DOHH2 (cell line): ENCODE data around the gene CAV1.

Experiments used
- H3F3A ChIP-seq: fragments of 200-600 bp; sonication (generic), shearing (Covaris generic); 2 replicates; pipeline ENCODE4 v1.6.0; 2016; ENCODE audit warnings: antibody characterized with exemption, mild to moderate bottlenecking; ENCODE audit not compliant: control insufficient read depth, insufficient read depth
- H3K27ac ChIP-seq: fragments of 200-600 bp; sonication (generic); 2 replicates; pipeline ENCODE4 v1.5.1; 2014; ENCODE audit warnings: low read depth, mild to moderate bottlenecking, low read length, moderate library complexity
- H3K27me3 ChIP-seq: fragments of 200-600 bp; sonication (generic); 2 replicates; pipeline ENCODE4 v1.6.1; 2014; ENCODE audit warnings: mild to moderate bottlenecking, low read length, mixed read lengths; ENCODE audit not compliant: control insufficient read depth
- H3K36me3 ChIP-seq: fragments of 200-600 bp; sonication (generic); 2 replicates; pipeline ENCODE4 v1.6.1; 2014; ENCODE audit warnings: mild to moderate bottlenecking, low read length, moderate library complexity, mixed read lengths; ENCODE audit not compliant: control insufficient read depth
- H3K4me1 ChIP-seq: fragments of 200-600 bp; sonication (generic); 2 replicates; pipeline ENCODE4 v1.6.1; 2014; ENCODE audit warnings: mild to moderate bottlenecking, low read length, mixed read lengths; ENCODE audit not compliant: control insufficient read depth
- H3K4me2 ChIP-seq: fragments of 200-600 bp; sonication (generic); 2 replicates; pipeline ENCODE4 v1.6.0; 2014; ENCODE audit warnings: mild to moderate bottlenecking, low read length, moderate library complexity
- H3K4me3 ChIP-seq: fragments of 200-600 bp; sonication (generic); 2 replicates; pipeline ENCODE4 v1.5.1; 2014; ENCODE audit warnings: mild to moderate bottlenecking, low read length, mixed read lengths
- H3K79me2 ChIP-seq: fragments of 200-600 bp; sonication (generic); 2 replicates; pipeline ENCODE4 v1.6.1; 2014; ENCODE audit warnings: mild to moderate bottlenecking, low read length, mixed read lengths; ENCODE audit not compliant: control insufficient read depth
- H3K9me2 ChIP-seq: fragments of 200-600 bp; sonication (generic); replicated peaks from 2 replicates; pipeline ENCODE4 v1.6.1; 2014; ENCODE audit warnings: mild to moderate bottlenecking, low read length, mixed read lengths; ENCODE audit not compliant: control insufficient read depth
- H3K9me3 ChIP-seq: fragments of 200-600 bp; sonication (generic); 2 replicates; pipeline ENCODE4 v1.6.1; 2014; ENCODE audit warnings: antibody characterized with exemption, low read length, mixed read lengths; ENCODE audit not compliant: control insufficient read depth, insufficient read depth
- H4K20me1 ChIP-seq: fragments of 200-600 bp; sonication (generic); 2 replicates; pipeline ENCODE4 v1.6.0; 2014; ENCODE audit warnings: low read depth, mild to moderate bottlenecking, antibody characterized with exemption, low read length, moderate library complexity; ENCODE audit not compliant: control insufficient read depth, insufficient read depth
- CTCF ChIP-seq: fragments of 200-600 bp; sonication (generic); IDR thresholded peaks from one replicate; pipeline ENCODE4 v1.5.1; 2014; ENCODE audit warnings: antibody characterized with exemption, mild to moderate bottlenecking, low read depth, low read length; ENCODE audit not compliant: poor library complexity, severe bottlenecking
- EZH2phosphoT487 ChIP-seq: fragments of 200-600 bp; sonication (generic); IDR thresholded peaks from 2 replicates; pipeline ENCODE4 v1.6.1; 2017; ENCODE audit warnings: borderline replicate concordance, mild to moderate bottlenecking, antibody characterized with exemption, low read length, moderate library complexity, mixed read lengths

Gene CAV1

GRCh38 chr7:116571037-116571436 lies 46.2 kb downstream of the CAV1 start:
- H3K27ac ChIP-seq = no peak overlapping the region
- H3F3A ChIP-seq = no peaks in the 10 kb centered on the region
- no peak overlapping the region for H3K4me2 ChIP-seq

GRCh38 chr7:116571552-116571951 lies 46.7 kb downstream of the CAV1 start:
- no peaks in the 10 kb centered on the region for H3K79me2 ChIP-seq
- no peaks in the 10 kb centered on the region for H3K36me3 ChIP-seq
- H3F3A ChIP-seq = no peaks in the 10 kb centered on the region
- no peak overlapping the region for H3K4me3 ChIP-seq
- H3K27ac ChIP-seq = no peak overlapping the region
- no peaks in the 10 kb centered on the region for H4K20me1 ChIP-seq
- H3K9me3 ChIP-seq = no peaks in the 10 kb centered on the region
- TF ChIP-seq CTCF (no peak), EZH2phosphoT487 (no peak)
- no peaks in the 10 kb centered on the region for H3K9me2 ChIP-seq
- peaks cover 10% of the 10 kb centered on the region for H3K4me1 ChIP-seq
- H3K27me3 ChIP-seq = 0 out of 2 replicates have a peak, but pooled peaks cover 3% of the 10 kb centered on the region
- H3K4me2 ChIP-seq = no peak overlapping the region

More at GRCh38 chr7:116571037-116571436, 46.2 kb downstream of the CAV1 start:
- no peak overlapping the region for H3K4me3 ChIP-seq
- no peaks in the 10 kb centered on the region for H3K36me3 ChIP-seq
- TF ChIP-seq EZH2phosphoT487 = no peak
- no peak for TF ChIP-seq CTCF
- H3K27me3 ChIP-seq = 0 out of 2 replicates have a peak, but pooled peaks cover 3% of the 10 kb centered on the region
- H3K9me3 ChIP-seq = no peaks in the 10 kb centered on the region
- H3K79me2 ChIP-seq = no peaks in the 10 kb centered on the region
- H4K20me1 ChIP-seq = no peaks in the 10 kb centered on the region
- no peaks in the 10 kb centered on the region for H3K9me2 ChIP-seq
- peaks cover 10% of the 10 kb centered on the region for H3K4me1 ChIP-seq

GRCh38 chr7:116572036-116572435 lies 47.2 kb downstream of the CAV1 start:
- H3K4me2 ChIP-seq = no peak overlapping the region
- no peaks in the 10 kb centered on the region for H3K9me2 ChIP-seq
- peaks cover 10% of the 10 kb centered on the region for H3K4me1 ChIP-seq
- H4K20me1 ChIP-seq = no peaks in the 10 kb centered on the region
- H3F3A ChIP-seq = no peaks in the 10 kb centered on the region
- no peak overlapping the region for H3K4me3 ChIP-seq
- 0 out of 2 replicates have a peak, but pooled peaks cover 3% of the 10 kb centered on the region for H3K27me3 ChIP-seq
- no peaks in the 10 kb centered on the region for H3K79me2 ChIP-seq
- no peaks in the 10 kb centered on the region for H3K9me3 ChIP-seq
- no peaks in the 10 kb centered on the region for H3K36me3 ChIP-seq
- H3K27ac ChIP-seq = no peak overlapping the region
- TF ChIP-seq CTCF (no peak), EZH2phosphoT487 (no peak)

- Histone ChIP-seq H3K4me3 (no peak overlapping the region), H3K4me2 (peak overlapping the region; percentile 39), H3F3A (no peaks in the 10 kb centered on the region), H4K20me1 (no peaks in the 10 kb centered on the region), H3K79me2 (no peaks in the 10 kb centered on the region), H3K4me1 (peaks cover 10% of the 10 kb centered on the region), H3K9me2 (no peaks in the 10 kb centered on the region), H3K36me3 (no peaks in the 10 kb centered on the region), H3K27ac (no peak overlapping the region), H3K27me3 (0 out of 2 replicates have a peak, but pooled peaks cover 3% of the 10 kb centered on the region), H3K9me3 (no peaks in the 10 kb centered on the region)
- TF ChIP-seq CTCF (no peak), EZH2phosphoT487 (no peak)
These were observed 48.7 kb downstream of the CAV1 start for GRCh38 chr7:116573541-116573940.
